Neural cell (in vitro differentiated cells): ENCODE data around the gene SPATA31E1.

Source experiments
- EP300 ChIP-seq: fragments of 450-650 bp; conservative IDR thresholded peaks from 2 replicates; pipeline ENCODE4 v1.6.1; 2014; ENCODE audit warnings: antibody characterized with exemption, mild to moderate bottlenecking, moderate library complexity; ENCODE audit not compliant: poor library complexity, severe bottlenecking
- EZH2 ChIP-seq: fragments of 200-600, 300-800 bp; shearing (Covaris generic), sonication (generic); IDR thresholded peaks from 2 replicates; pipeline ENCODE4 v1.6.1; 2014; ENCODE audit warnings: antibody characterized with exemption, low read length, borderline replicate concordance, mild to moderate bottlenecking; ENCODE audit not compliant: insufficient read depth, poor library complexity, severe bottlenecking
- MXI1 ChIP-seq: fragments of 450-650 bp; conservative IDR thresholded peaks from 2 replicates; pipeline ENCODE4 v1.6.1; 2014; ENCODE audit warnings: antibody characterized with exemption, mild to moderate bottlenecking; ENCODE audit not compliant: poor library complexity, severe bottlenecking
- POLR2AphosphoS5 ChIP-seq: IDR thresholded peaks from 2 replicates; pipeline ENCODE4 v1.6.1; 2012
- RAD21 ChIP-seq: fragments of 450-650 bp; conservative IDR thresholded peaks from 2 replicates; pipeline ENCODE4 v1.6.1; 2014; ENCODE audit warnings: antibody characterized with exemption, mild to moderate bottlenecking, moderate library complexity
- TAF1 ChIP-seq: IDR thresholded peaks from 2 replicates; pipeline ENCODE4 v1.6.1; 2012; ENCODE audit warnings: low read depth
- TF ChIP-seq, protein P1 (sequence below): fragments of 450-650 bp; IDR thresholded peaks from 2 replicates; pipeline ENCODE4 v1.5.1; 2014; ENCODE audit warnings: antibody characterized with exemption, mild to moderate bottlenecking, moderate library complexity; ENCODE audit not compliant: poor library complexity, severe bottlenecking
- TF ChIP-seq, protein P2 (sequence below): IDR thresholded peaks from 2 replicates; pipeline ENCODE4 v1.6.1; 2012; ENCODE audit warnings: borderline replicate concordance

DNA sequence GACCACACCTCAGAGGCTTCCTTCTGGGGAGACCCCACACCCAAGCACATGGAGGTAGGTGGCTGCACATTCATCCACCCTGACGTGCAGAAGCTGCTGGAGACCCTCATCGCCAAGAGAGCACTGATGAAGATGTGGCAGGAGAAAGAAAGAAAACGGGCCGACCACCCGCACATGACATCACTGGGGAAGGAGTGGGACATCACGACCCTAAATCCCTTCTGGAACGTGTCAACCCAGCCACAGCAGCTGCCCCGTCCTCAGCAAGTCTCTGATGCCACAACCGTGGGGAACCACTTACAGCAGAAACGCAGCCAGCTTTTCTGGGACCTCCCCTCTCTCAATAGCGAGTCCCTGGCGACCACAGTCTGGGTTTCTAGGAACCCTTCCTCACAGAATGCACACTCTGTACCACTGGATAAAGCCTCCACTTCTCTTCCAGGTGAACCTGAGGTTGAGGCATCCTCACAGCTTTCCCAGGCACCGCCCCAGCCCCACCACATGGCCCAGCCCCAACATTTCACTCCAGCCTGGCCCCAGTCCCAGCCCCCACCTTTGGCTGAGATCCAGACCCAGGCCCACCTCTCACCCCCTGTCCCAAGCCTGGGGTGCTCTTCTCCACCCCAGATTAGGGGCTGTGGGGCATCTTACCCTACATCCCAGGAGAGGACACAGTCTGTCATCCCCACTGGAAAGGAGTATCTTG, 3.0 kb downstream of the SPATA31E1 start:
- TF ChIP-seq, protein P1, sequence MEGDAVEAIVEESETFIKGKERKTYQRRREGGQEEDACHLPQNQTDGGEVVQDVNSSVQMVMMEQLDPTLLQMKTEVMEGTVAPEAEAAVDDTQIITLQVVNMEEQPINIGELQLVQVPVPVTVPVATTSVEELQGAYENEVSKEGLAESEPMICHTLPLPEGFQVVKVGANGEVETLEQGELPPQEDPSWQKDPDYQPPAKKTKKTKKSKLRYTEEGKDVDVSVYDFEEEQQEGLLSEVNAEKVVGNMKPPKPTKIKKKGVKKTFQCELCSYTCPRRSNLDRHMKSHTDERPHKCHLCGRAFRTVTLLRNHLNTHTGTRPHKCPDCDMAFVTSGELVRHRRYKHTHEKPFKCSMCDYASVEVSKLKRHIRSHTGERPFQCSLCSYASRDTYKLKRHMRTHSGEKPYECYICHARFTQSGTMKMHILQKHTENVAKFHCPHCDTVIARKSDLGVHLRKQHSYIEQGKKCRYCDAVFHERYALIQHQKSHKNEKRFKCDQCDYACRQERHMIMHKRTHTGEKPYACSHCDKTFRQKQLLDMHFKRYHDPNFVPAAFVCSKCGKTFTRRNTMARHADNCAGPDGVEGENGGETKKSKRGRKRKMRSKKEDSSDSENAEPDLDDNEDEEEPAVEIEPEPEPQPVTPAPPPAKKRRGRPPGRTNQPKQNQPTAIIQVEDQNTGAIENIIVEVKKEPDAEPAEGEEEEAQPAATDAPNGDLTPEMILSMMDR, result no peak
- no peak for TF ChIP-seq POLR2AphosphoS5
- no peak for TF ChIP-seq TAF1
- no peak for TF ChIP-seq EZH2
- TF ChIP-seq, protein P2, sequence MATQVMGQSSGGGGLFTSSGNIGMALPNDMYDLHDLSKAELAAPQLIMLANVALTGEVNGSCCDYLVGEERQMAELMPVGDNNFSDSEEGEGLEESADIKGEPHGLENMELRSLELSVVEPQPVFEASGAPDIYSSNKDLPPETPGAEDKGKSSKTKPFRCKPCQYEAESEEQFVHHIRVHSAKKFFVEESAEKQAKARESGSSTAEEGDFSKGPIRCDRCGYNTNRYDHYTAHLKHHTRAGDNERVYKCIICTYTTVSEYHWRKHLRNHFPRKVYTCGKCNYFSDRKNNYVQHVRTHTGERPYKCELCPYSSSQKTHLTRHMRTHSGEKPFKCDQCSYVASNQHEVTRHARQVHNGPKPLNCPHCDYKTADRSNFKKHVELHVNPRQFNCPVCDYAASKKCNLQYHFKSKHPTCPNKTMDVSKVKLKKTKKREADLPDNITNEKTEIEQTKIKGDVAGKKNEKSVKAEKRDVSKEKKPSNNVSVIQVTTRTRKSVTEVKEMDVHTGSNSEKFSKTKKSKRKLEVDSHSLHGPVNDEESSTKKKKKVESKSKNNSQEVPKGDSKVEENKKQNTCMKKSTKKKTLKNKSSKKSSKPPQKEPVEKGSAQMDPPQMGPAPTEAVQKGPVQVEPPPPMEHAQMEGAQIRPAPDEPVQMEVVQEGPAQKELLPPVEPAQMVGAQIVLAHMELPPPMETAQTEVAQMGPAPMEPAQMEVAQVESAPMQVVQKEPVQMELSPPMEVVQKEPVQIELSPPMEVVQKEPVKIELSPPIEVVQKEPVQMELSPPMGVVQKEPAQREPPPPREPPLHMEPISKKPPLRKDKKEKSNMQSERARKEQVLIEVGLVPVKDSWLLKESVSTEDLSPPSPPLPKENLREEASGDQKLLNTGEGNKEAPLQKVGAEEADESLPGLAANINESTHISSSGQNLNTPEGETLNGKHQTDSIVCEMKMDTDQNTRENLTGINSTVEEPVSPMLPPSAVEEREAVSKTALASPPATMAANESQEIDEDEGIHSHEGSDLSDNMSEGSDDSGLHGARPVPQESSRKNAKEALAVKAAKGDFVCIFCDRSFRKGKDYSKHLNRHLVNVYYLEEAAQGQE, result no peak
- no peak for TF ChIP-seq EP300
- no peak for TF ChIP-seq MXI1
- no peak for TF ChIP-seq RAD21
